ENCODE results near the gene TRAF3IP3. TPM values are rescaled to one million over a fixed set of nuclear protein-coding genes. Genes with fewer than 3 reads are reported as not detected.
A peak's percentile ranks its signal among the peaks of the same experiment; 100 is the strongest.

The TRAF3IP3 gene, protein sequence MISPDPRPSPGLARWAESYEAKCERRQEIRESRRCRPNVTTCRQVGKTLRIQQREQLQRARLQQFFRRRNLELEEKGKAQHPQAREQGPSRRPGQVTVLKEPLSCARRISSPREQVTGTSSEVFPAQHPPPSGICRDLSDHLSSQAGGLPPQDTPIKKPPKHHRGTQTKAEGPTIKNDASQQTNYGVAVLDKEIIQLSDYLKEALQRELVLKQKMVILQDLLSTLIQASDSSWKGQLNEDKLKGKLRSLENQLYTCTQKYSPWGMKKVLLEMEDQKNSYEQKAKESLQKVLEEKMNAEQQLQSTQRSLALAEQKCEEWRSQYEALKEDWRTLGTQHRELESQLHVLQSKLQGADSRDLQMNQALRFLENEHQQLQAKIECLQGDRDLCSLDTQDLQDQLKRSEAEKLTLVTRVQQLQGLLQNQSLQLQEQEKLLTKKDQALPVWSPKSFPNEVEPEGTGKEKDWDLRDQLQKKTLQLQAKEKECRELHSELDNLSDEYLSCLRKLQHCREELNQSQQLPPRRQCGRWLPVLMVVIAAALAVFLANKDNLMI
- total RNA-seq, result 1 to 10 TPM; 3.6 to 4.7 TPM

DNA sequence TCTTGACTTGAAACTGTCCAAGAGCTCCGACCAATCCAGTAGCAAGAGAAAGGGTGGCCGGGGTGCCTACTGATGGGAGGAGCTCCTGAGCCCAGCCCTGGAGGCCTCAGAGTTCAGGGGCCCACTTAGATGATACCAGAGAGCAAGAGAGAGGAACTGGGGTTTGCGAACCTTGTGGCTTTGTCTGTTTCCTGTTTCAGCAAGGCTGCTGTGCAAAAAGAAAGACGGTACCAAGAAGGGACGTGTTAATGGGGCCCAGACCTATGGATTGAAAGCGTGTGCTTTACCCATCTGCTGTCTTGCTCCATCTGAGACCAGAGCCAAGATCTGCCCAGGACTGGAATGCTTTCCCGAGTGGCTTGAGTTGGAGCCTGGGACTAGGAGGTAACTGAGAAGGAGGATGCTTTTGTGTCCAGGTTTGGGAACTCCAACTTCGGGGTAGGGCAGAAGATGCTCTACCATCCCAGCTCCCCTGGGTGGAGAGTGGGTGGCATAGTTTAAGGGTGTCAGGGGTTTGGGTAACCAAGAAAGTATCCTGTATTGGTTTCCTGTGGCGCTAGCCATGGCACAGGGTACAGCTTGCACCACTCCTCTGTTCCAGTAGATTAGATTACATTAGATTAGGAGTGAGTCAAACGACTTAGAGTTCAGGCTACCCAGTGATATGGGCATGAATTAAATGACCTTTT, at the start of gene TRAF3IP3:
Gene TRAF3IP3, plus strand, starts transcription at position 128 of the 689 bp plus-strand sequence. CDS start 3,987 bp downstream, outside the sequence.
- Histone ChIP-seq H3K4me3 (no peak within 1 kb of the TSS), H3K36me3 (replicated peaks in 1 of 2; ENCODE audit: insufficient read depth in 1 of 2, low read depth in 2 of 2) (no peaks in the 10 kb centered on the region), H3K27ac (peak within 1 kb of the TSS in 1 of 4 donors; percentile 46), H3K4me1 (no peaks in the 10 kb centered on the region), H3K9me3 (no peaks in the 10 kb centered on the region), H3K27me3 (no peaks in the 10 kb centered on the region)
- DNase-seq (peak in 1 of 4 donors; percentile 59), ATAC-seq (no peak)
- TF ChIP-seq, protein P1, sequence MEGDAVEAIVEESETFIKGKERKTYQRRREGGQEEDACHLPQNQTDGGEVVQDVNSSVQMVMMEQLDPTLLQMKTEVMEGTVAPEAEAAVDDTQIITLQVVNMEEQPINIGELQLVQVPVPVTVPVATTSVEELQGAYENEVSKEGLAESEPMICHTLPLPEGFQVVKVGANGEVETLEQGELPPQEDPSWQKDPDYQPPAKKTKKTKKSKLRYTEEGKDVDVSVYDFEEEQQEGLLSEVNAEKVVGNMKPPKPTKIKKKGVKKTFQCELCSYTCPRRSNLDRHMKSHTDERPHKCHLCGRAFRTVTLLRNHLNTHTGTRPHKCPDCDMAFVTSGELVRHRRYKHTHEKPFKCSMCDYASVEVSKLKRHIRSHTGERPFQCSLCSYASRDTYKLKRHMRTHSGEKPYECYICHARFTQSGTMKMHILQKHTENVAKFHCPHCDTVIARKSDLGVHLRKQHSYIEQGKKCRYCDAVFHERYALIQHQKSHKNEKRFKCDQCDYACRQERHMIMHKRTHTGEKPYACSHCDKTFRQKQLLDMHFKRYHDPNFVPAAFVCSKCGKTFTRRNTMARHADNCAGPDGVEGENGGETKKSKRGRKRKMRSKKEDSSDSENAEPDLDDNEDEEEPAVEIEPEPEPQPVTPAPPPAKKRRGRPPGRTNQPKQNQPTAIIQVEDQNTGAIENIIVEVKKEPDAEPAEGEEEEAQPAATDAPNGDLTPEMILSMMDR (IDR thresholded peaks at IDR 0.05), result no peak
- WGBS, 2 donors, result 50 to 68% methylated on average over 10 of the region's 10 CpGs
- intact Hi-C loops (cut with DNase I), result no loop called here

DNA sequence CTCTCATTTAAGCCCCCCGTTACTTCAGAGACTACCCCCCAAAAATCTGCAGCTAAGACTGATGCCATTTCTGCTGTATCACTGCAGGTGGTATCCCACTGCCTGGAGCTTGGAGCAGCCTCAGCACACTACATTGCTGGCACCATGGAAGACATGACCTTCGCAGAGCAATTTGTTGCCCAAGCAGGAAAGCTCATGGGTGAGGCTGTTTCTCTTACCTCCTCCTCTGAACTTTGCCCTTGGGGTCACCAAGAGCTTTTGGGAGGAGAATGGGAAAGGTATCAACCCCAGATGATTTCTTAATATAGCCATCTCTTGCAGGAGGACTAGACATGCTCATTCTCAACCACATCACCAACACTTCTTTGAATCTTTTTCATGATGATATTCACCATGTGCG, 49.2 kb upstream of the TRAF3IP3 start:
- Histone ChIP-seq H3K36me3 (replicated peaks in 1 of 2; ENCODE audit: insufficient read depth in 1 of 2, low read depth in 2 of 2) (no peaks in the 10 kb centered on the region), H3K27me3 (no peaks in the 10 kb centered on the region), H3K9me3 (no peaks in the 10 kb centered on the region), H3K4me3 (no peak overlapping the region), H3K27ac (no peak overlapping the region), H3K4me1 (no peaks in the 10 kb centered on the region)
- DNase-seq, result no peak
- 87 to 97% methylated on average over 3 of the region's 3 CpGs for WGBS, 2 donors
- intact Hi-C loops (cut with DNase I), result no loop called here
- no peak for ATAC-seq
- TF ChIP-seq, protein P1 (IDR thresholded peaks at IDR 0.05), result no peak
- no peak for TF ChIP-seq POLR2A (IDR thresholded peaks at IDR 0.05)

DNA sequence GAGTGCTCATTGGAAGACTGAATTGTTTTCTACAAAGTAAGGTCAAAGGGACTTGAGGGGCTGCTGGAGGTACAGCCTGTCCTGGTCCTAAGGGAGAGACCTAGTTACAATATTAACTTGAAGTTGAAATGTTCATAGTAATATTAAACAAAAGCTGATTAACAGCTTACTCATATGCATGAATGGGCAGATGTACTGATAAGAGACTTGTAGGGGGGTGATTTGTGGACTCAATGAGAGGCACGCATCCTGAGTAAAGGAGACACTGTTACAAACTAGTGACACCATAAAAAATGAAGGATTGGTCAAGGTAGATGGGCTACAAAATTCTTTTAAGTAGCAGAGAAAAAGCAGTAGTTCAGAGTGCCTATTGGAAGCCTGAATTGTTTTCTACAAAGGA, 48.5 kb upstream of the TRAF3IP3 start:
- intact Hi-C loops (cut with DNase I), result no loop called here
- ATAC-seq (no peak), DNase-seq (no peak)
- Histone ChIP-seq H3K9me3 (no peaks in the 10 kb centered on the region), H3K36me3 (replicated peaks in 1 of 2; ENCODE audit: insufficient read depth in 1 of 2, low read depth in 2 of 2) (no peaks in the 10 kb centered on the region), H3K4me3 (no peak overlapping the region), H3K27ac (no peak overlapping the region), H3K27me3 (no peaks in the 10 kb centered on the region), H3K4me1 (no peaks in the 10 kb centered on the region)
- no peak for TF ChIP-seq POLR2A (IDR thresholded peaks at IDR 0.05)
- TF ChIP-seq, protein P1 (IDR thresholded peaks at IDR 0.05), result no peak
- WGBS, 2 donors, result 79 to 81% methylated on average over 1 of the region's 1 CpG

DNA sequence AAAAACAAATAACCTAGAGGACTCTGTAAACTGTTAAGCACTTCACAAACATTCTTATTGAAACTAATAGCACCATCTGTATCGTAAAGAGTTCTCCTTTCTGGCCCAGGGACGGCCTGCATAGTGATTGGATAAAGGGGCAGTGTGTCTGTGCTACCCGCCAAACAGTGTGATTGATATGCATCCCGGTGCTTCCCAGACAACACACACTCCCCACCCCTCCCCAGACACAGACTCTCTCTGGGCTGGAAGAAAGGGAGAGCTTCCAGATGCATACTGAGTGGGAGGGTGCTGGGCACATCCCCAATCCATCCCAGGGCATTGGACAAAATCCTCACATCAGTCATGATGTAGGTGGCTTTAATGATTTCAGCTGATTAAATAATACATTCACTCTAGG, 47.6 kb upstream of the TRAF3IP3 start:
- intact Hi-C loops (cut with DNase I), result no loop called here
- TF ChIP-seq, protein P1 (IDR thresholded peaks at IDR 0.05), result no peak
- TF ChIP-seq POLR2A (IDR thresholded peaks at IDR 0.05), result no peak
- Histone ChIP-seq H3K36me3 (replicated peaks in 1 of 2; ENCODE audit: insufficient read depth in 1 of 2, low read depth in 2 of 2) (no peaks in the 10 kb centered on the region), H3K4me3 (no peak overlapping the region), H3K27ac (no peak overlapping the region), H3K4me1 (no peaks in the 10 kb centered on the region), H3K27me3 (no peaks in the 10 kb centered on the region), H3K9me3 (no peaks in the 10 kb centered on the region)
- ATAC-seq (no peak), DNase-seq (no peak)
- WGBS, 2 donors, result 61 to 63% methylated on average over 4 of the region's 4 CpGs

All from body of pancreas (tissue), 4 donors.